Colonic mucosa (tissue), 4 donors: ENCODE measurements around the gene INSIG1. TPM values are rescaled to one million over a fixed set of nuclear protein-coding genes. Genes with fewer than 3 reads are reported as not detected.

ENCODE experiments used
- DNase-seq: peaks from one replicate; pipeline ENCODE4 v3.0.0-alpha.2; 2020
- H3K27ac ChIP-seq: fragments of 200-600 bp; one replicate; pipeline ENCODE4 v1.8.0; 2021
- H3K27me3 ChIP-seq: fragments of 200-600 bp; one replicate; pipeline ENCODE4 v1.8.0; 2021
- H3K36me3 ChIP-seq: fragments of 200-600 bp; one replicate; pipeline ENCODE4 v1.8.0; 2021
- H3K4me1 ChIP-seq: fragments of 200-600 bp; one replicate; pipeline ENCODE4 v1.8.0; 2021; ENCODE audit warnings: mild to moderate bottlenecking
- H3K4me3 ChIP-seq: fragments of 200-600 bp; one replicate; pipeline ENCODE4 v1.8.0; 2021
- H3K9ac ChIP-seq, 2 donors: one replicate each; pipeline ENCODE4 v1.7.0; 2013; ENCODE audit warnings: control low read depth in 2 of 2, low read depth in 2 of 2, low read length in 2 of 2
- H3K9me3 ChIP-seq: fragments of 200-600 bp; one replicate; pipeline ENCODE4 v1.8.0; 2021
- CTCF ChIP-seq: fragments of 200-600 bp; IDR thresholded peaks from one replicate; pipeline ENCODE4 v1.8.0; 2022; ENCODE audit warnings: antibody characterized with exemption, mild to moderate bottlenecking
- intact Hi-C: fragments of 100-400 bp; cut with DNase I; formaldehyde crosslinking; loops from one replicate; pipeline ENCODE4 v1.14.1; 2022
- total RNA-seq, 2 donors: library from RNA; stranded (reverse); fragmentation: NEBNext Ultra II Directional in 1 of 2; extraction: Animal tissue kit (Norgen Biotek cat#: 25700) in 1 of 2; gene quantifications; one replicate each; pipeline ENCODE4 v1.2.1, GENCODE V29; 2021
- donor health status: healthy.
- donor health status: DM: no; HTN: no; CAD: no.
- donor health status: DM: no; HTN: no; CAD: no.

INSIG1 gene
- total RNA-seq, 2 donors from 2014 or later = 72.1 to 232 TPM

- no peak overlapping the region for H3K27ac ChIP-seq
- TF ChIP-seq CTCF = no peak
- no peaks in the 10 kb centered on the region for H3K36me3 ChIP-seq
- no peak for DNase-seq
- no peaks in the 10 kb centered on the region for H3K27me3 ChIP-seq
- intact Hi-C loops = no loop called here
- no peaks in the 10 kb centered on the region for H3K4me1 ChIP-seq
- no peaks in the 10 kb centered on the region for H3K9me3 ChIP-seq
- H3K9ac ChIP-seq = no peak overlapping the region
- H3K4me3 ChIP-seq = no peak overlapping the region
Measured at GRCh38 chr7:155289949-155290501, 7.7 kb upstream of the INSIG1 start.

- peak; percentile 60 for DNase-seq
- TF ChIP-seq CTCF = no peak
- no peaks in the 10 kb centered on the region for H3K27me3 ChIP-seq
- no peaks in the 10 kb centered on the region for H3K9me3 ChIP-seq
- H3K9ac ChIP-seq = no peak overlapping the region
- no peak overlapping the region for H3K27ac ChIP-seq
- H3K4me1 ChIP-seq = no peaks in the 10 kb centered on the region
- intact Hi-C loops = no loop called here
- no peaks in the 10 kb centered on the region for H3K36me3 ChIP-seq
- H3K4me3 ChIP-seq = no peak overlapping the region
Measured at GRCh38 chr7:155291045-155291530, 6.6 kb upstream of the INSIG1 start.

GRCh38 chr7:155291729-155292128 is 5.9 kb upstream of the INSIG1 start:
- TF ChIP-seq CTCF = no peak
- H3K27ac ChIP-seq = no peak overlapping the region
- no peaks in the 10 kb centered on the region for H3K27me3 ChIP-seq
- no peak overlapping the region for H3K9ac ChIP-seq
- no peak overlapping the region for H3K4me3 ChIP-seq
- H3K36me3 ChIP-seq = no peaks in the 10 kb centered on the region
- no peak for DNase-seq
- intact Hi-C loops = no loop called here
- H3K4me1 ChIP-seq = no peaks in the 10 kb centered on the region
- H3K9me3 ChIP-seq = no peaks in the 10 kb centered on the region

- intact Hi-C loops = no loop called here
- no peaks in the 10 kb centered on the region for H3K36me3 ChIP-seq
- DNase-seq = no peak
- no peaks in the 10 kb centered on the region for H3K27me3 ChIP-seq
- no peaks in the 10 kb centered on the region for H3K9me3 ChIP-seq
- H3K4me1 ChIP-seq = no peaks in the 10 kb centered on the region
- no peak overlapping the region for H3K27ac ChIP-seq
- TF ChIP-seq CTCF = no peak
- no peak overlapping the region for H3K4me3 ChIP-seq
- no peak overlapping the region for H3K9ac ChIP-seq
Measured at GRCh38 chr7:155292680-155293226, 4.9 kb upstream of the INSIG1 start.

- no peak for DNase-seq
- Histone ChIP-seq H3K4me1 (no peaks in the 10 kb centered on the region), H3K9me3 (no peaks in the 10 kb centered on the region), H3K36me3 (no peaks in the 10 kb centered on the region), H3K9ac (no peak overlapping the region), H3K27ac (no peak overlapping the region), H3K27me3 (no peaks in the 10 kb centered on the region), H3K4me3 (no peak overlapping the region)
- intact Hi-C loops = no loop called here
- TF ChIP-seq CTCF = no peak
Measured at GRCh38 chr7:155293721-155294510, 3.8 kb upstream of the INSIG1 start.
